Esophagus muscularis mucosa (tissue), 4 donors: ENCODE results near the gene MAPK12.

Experiments
- EP300 ChIP-seq: sonication (generic); formaldehyde crosslinking; IDR thresholded peaks from one replicate; pipeline ENCODE4 v1.6.1; 2017; ENCODE audit warnings: antibody characterized with exemption
- POLR2A ChIP-seq: fragments of 450-650 bp; IDR thresholded peaks from one replicate; pipeline ENCODE4 v1.6.1; 2017; ENCODE audit warnings: antibody characterized with exemption, moderate library complexity, mild to moderate bottlenecking, low read depth
- TF ChIP-seq, protein P1 (sequence below), 3 experiments: fragments of 200-600 bp in 2 of 3; fragments of 450-650 bp in 1 of 3; sonication (generic) in 2 of 3; IDR thresholded peaks; one replicate each; pipeline ENCODE4 v1.5.1; 2017 to 2019; ENCODE audit warnings: antibody characterized with exemption in 3 of 3, mild to moderate bottlenecking in 2 of 3, moderate library complexity in 1 of 3

DNA sequence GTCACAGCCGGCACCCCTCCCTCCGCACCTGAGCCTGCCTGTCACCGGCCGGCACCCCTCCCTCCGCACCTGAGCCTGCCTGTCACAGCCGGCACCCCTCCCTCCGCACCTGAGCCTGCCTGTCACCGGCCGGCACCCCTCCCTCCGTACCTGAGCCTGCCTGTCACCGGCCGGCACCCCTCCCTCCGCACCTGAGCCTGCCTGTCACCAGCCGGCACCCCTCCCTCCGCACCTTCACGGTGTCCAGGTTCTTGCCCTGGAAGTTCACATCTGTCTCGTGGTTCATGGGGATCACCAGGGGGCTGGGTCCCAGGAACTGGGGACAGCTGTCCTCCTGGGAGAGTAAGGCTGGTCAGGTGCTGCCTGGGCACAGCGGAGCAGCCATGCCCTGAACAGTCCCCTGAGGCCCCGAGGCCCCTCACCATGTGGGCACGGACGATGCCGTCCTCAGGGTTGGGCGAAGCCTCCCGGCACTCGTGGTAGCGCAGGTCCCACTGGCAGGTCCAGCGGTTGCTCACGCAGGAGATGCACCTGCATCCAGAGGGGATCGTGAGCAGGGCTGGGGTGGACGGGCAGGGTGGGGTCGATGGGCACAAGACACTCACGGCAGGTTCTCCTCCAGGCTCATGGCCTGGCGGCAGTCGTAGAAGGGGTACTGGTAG is 24.2 kb upstream of the MAPK12 start:
- no peak for TF ChIP-seq POLR2A
- TF ChIP-seq, protein P1, sequence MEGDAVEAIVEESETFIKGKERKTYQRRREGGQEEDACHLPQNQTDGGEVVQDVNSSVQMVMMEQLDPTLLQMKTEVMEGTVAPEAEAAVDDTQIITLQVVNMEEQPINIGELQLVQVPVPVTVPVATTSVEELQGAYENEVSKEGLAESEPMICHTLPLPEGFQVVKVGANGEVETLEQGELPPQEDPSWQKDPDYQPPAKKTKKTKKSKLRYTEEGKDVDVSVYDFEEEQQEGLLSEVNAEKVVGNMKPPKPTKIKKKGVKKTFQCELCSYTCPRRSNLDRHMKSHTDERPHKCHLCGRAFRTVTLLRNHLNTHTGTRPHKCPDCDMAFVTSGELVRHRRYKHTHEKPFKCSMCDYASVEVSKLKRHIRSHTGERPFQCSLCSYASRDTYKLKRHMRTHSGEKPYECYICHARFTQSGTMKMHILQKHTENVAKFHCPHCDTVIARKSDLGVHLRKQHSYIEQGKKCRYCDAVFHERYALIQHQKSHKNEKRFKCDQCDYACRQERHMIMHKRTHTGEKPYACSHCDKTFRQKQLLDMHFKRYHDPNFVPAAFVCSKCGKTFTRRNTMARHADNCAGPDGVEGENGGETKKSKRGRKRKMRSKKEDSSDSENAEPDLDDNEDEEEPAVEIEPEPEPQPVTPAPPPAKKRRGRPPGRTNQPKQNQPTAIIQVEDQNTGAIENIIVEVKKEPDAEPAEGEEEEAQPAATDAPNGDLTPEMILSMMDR (IDR thresholded peaks at IDR 0.05), result no peak
- no peak for TF ChIP-seq EP300
